K562 (cell line): Measurements from ENCODE around the gene ZNF609. TPM values are rescaled to one million over a fixed set of nuclear protein-coding genes. Genes with fewer than 3 reads are reported as not detected.

Source experiments
- CAMTA2 ChIP-seq: fragments of 250-450 bp; sonication (Bioruptor Pico); conservative IDR thresholded peaks from 2 replicates; pipeline ENCODE4 v1.5.1; 2022
- CBX3 ChIP-seq, 2 experiments: IDR thresholded peaks; 1 replicate in 1 of 2; 2 replicates in 1 of 2; pipeline ENCODE4 v1.6.1; 2012; ENCODE audit warnings: inconsistent platforms in 2 of 2, low read length in 2 of 2, borderline replicate concordance in 1 of 2, control low read depth in 1 of 2
- CTBP1 ChIP-seq: fragments of 450-650 bp; IDR thresholded peaks from 2 replicates; pipeline ENCODE4 v1.6.1; 2016; ENCODE audit warnings: borderline replicate concordance
- E2F5 ChIP-seq: sonication (generic); formaldehyde crosslinking; IDR thresholded peaks from 2 replicates; pipeline ENCODE4 v1.8.0; 2022; ENCODE audit warnings: mild to moderate bottlenecking, missing genetic modification reagents
- HDAC2 ChIP-seq: fragments of 450-650 bp; IDR thresholded peaks from 2 replicates; pipeline ENCODE4 v1.6.1; 2016; ENCODE audit warnings: mild to moderate bottlenecking
- KLF16 ChIP-seq: IDR thresholded peaks from 2 replicates; pipeline ENCODE4 v1.6.1; 2016; ENCODE audit warnings: antibody characterized with exemption
- MGA ChIP-seq: fragments of 450-650 bp; IDR thresholded peaks from 2 replicates; pipeline ENCODE4 v1.6.1; 2016; ENCODE audit warnings: mild to moderate bottlenecking, moderate library complexity
- PHB2 ChIP-seq: fragments of 450-650 bp; IDR thresholded peaks from 2 replicates; pipeline ENCODE4 v1.6.1; 2017; ENCODE audit warnings: low read depth
- POU5F1 ChIP-seq: fragments of 150-350 bp; IDR thresholded peaks from 2 replicates; pipeline ENCODE4 v1.6.1; 2014; ENCODE audit warnings: borderline replicate concordance, low read length, low read depth, mild to moderate bottlenecking; ENCODE audit not compliant: partially characterized antibody
- PRMT5 ChIP-seq: sonication (generic); formaldehyde crosslinking; IDR thresholded peaks from 2 replicates; pipeline ENCODE4 v1.5.0; 2020; ENCODE audit warnings: missing genetic modification reagents
- RBFOX2 ChIP-seq: fragments of 200-400 bp; formaldehyde crosslinking; IDR thresholded peaks from 2 replicates; pipeline ENCODE4 v1.6.1; 2017; ENCODE audit warnings: low read depth, mild to moderate bottlenecking, low read length, moderate library complexity
- RBM34 ChIP-seq: fragments of 200-400 bp; formaldehyde crosslinking; IDR thresholded peaks from 2 replicates; pipeline ENCODE4 v1.6.1; 2018; ENCODE audit warnings: low read length, borderline replicate concordance; ENCODE audit not compliant: insufficient read depth
- SIX5 ChIP-seq, 2 experiments: IDR thresholded peaks; 2 replicates each; pipeline ENCODE4 v1.6.1; 2011; ENCODE audit warnings: low read length in 2 of 2, borderline replicate concordance in 1 of 2, low read depth in 1 of 2, mild to moderate bottlenecking in 1 of 2, moderate library complexity in 1 of 2; ENCODE audit not compliant: insufficient read depth in 1 of 2
- TCF7L2 ChIP-seq: fragments of 150-350 bp; IDR thresholded peaks from 2 replicates; pipeline ENCODE4 v1.6.1; 2016; ENCODE audit warnings: low read depth, mild to moderate bottlenecking, low read length, moderate library complexity
- YBX1 ChIP-seq: fragments of 450-650 bp; IDR thresholded peaks from 2 replicates; pipeline ENCODE4 v1.7.1; 2016; ENCODE audit warnings: mild to moderate bottlenecking
- ZC3H4 ChIP-seq: sonication (generic); formaldehyde crosslinking; IDR thresholded peaks from 2 replicates; pipeline ENCODE4 v1.9.0; 2021; ENCODE audit warnings: missing genetic modification reagents, borderline replicate concordance
- ZNF511 ChIP-seq: sonication (generic); formaldehyde crosslinking; IDR thresholded peaks from 2 replicates; pipeline ENCODE4 v1.8.0; 2022; ENCODE audit warnings: mild to moderate bottlenecking, missing genetic modification reagents
- ZNF778 ChIP-seq: fragments of 450-650 bp; formaldehyde crosslinking; IDR thresholded peaks from 2 replicates; pipeline ENCODE4 v1.4.0; 2020; ENCODE audit warnings: mild to moderate bottlenecking, moderate library complexity
- polyA plus RNA-seq, 8 experiments: library from polyadenylated mRNA; depleted of rRNA in 4 of 8; stranded (reverse) in 5 of 8; unstranded in 3 of 8; fragments of >200 nt; fragmentation: Nextera tagmentation in 2 of 8; fragmentation: Illumina TruSeq in 1 of 8; extraction: Ambion mirVana in 2 of 8; extraction: Trizol in 1 of 8; gene quantifications; 2 replicates each; pipeline versions ENCODE4 v1.2.1 to v1.2.3, GENCODE V29; 2011 to 2014; ENCODE audit warnings: inconsistent platforms in 1 of 8, missing spikeins in 1 of 8
- total RNA-seq, 7 experiments: library from RNA; depleted of rRNA in 6 of 7; stranded (reverse); fragments of >200 nt in 6 of 7; fragmentation: Illumina TruSeq in 2 of 7; extraction: Trizol in 2 of 7; gene quantifications; 2 replicates each; pipeline versions ENCODE4 v1.2.1 to v1.2.3, GENCODE V29; 2011 to 2021; ENCODE audit warnings: low replicate concordance in 1 of 7

ZNF609 gene
- total and polyA plus RNA-seq, 9 of the 15 experiments (the other 6 are each of a cell fraction or from before 2014, with no cell fraction given): 3.0 to 38.7 (median 17.8) TPM

- TF ChIP-seq MGA (no peak), E2F5 (CRISPR knock-in tag) (no peak), CTBP1 (peak; percentile 85), CBX3 (IDR thresholded peaks at IDR 0.05; ENCODE audit: borderline replicate concordance in 1 of 2, low read length in 2 of 2) (no peak), TCF7L2 (no peak), RBFOX2 (no peak), ZNF778 (CRISPR knock-in tag) (no peak), SIX5 (IDR thresholded peaks at IDR 0.05; ENCODE audit: borderline replicate concordance in 1 of 2, insufficient read depth in 1 of 2, low read depth in 1 of 2, low read length in 2 of 2) (no peak), PRMT5 (no peak), CAMTA2 (CRISPR knock-in tag) (no peak), YBX1 (no peak), ZC3H4 (CRISPR knock-in tag) (no peak), KLF16 (no peak), POU5F1 (no peak), HDAC2 (no peak), RBM34 (no peak), PHB2 (no peak), ZNF511 (no peak)
Observed at GRCh38 chr15:64571857-64572291, 111.5 kb downstream of the ZNF609 start (continued).
